Mucosa of stomach (tissue), 1 donor: ENCODE results near the gene SERPINB7.

Experiments used
- H3K27me3 ChIP-seq: one replicate; pipeline ENCODE4 v1.7.0; 2013; ENCODE audit warnings: mild to moderate bottlenecking, low read length; ENCODE audit not compliant: control insufficient read depth, insufficient read depth
- H3K36me3 ChIP-seq: one replicate; pipeline ENCODE4 v1.7.0; 2013; ENCODE audit warnings: low read length; ENCODE audit not compliant: control insufficient read depth, insufficient read depth
- H3K4me1 ChIP-seq: one replicate; pipeline ENCODE4 v1.7.0; 2013; ENCODE audit warnings: mild to moderate bottlenecking, low read length; ENCODE audit not compliant: control insufficient read depth, insufficient read depth
- H3K4me3 ChIP-seq: one replicate; pipeline ENCODE4 v1.7.0; 2013; ENCODE audit warnings: low read length
- H3K9ac ChIP-seq: one replicate; pipeline ENCODE4 v1.7.0; 2013; ENCODE audit warnings: mild to moderate bottlenecking, low read length, moderate library complexity
- H3K9me3 ChIP-seq: one replicate; pipeline ENCODE4 v1.7.0; 2013; ENCODE audit warnings: mild to moderate bottlenecking, low read length, moderate library complexity; ENCODE audit not compliant: control insufficient read depth
- donor health status: Pancreatic carcinoma.

Gene SERPINB7

GRCh38 chr18:63829886-63830285 is 54.7 kb downstream of the SERPINB7 start:
- Histone ChIP-seq H3K9ac (no peak overlapping the region), H3K4me1 (no peaks in the 10 kb centered on the region), H3K36me3 (no peaks in the 10 kb centered on the region), H3K9me3 (no peaks in the 10 kb centered on the region), H3K4me3 (no peak overlapping the region), H3K27me3 (no peaks in the 10 kb centered on the region)

GRCh38 chr18:63831080-63831788 is 56.0 kb downstream of the SERPINB7 start:
- Histone ChIP-seq H3K4me1 (no peaks in the 10 kb centered on the region), H3K27me3 (no peaks in the 10 kb centered on the region), H3K9ac (no peak overlapping the region), H3K36me3 (no peaks in the 10 kb centered on the region), H3K9me3 (no peaks in the 10 kb centered on the region), H3K4me3 (no peak overlapping the region)

GRCh38 chr18:63832470-63832869 is 57.3 kb downstream of the SERPINB7 start:
- Histone ChIP-seq H3K4me3 (no peak overlapping the region), H3K4me1 (no peaks in the 10 kb centered on the region), H3K36me3 (no peaks in the 10 kb centered on the region), H3K9ac (no peak overlapping the region), H3K27me3 (no peaks in the 10 kb centered on the region), H3K9me3 (no peaks in the 10 kb centered on the region)

GRCh38 chr18:63834471-63835113 is 59.4 kb downstream of the SERPINB7 start:
- H3K4me3 ChIP-seq: no peak overlapping the region
- no peaks in the 10 kb centered on the region for H3K4me1 ChIP-seq
- no peak overlapping the region for H3K9ac ChIP-seq
- H3K27me3 ChIP-seq: no peaks in the 10 kb centered on the region
- H3K36me3 ChIP-seq: no peaks in the 10 kb centered on the region
- no peaks in the 10 kb centered on the region for H3K9me3 ChIP-seq

- Histone ChIP-seq H3K4me3 (no peak overlapping the region), H3K27me3 (no peaks in the 10 kb centered on the region), H3K4me1 (no peaks in the 10 kb centered on the region), H3K36me3 (no peaks in the 10 kb centered on the region), H3K9me3 (no peaks in the 10 kb centered on the region), H3K9ac (no peak overlapping the region)
Measured at GRCh38 chr18:63836456-63836855, 61.2 kb downstream of the SERPINB7 start.

GRCh38 chr18:63837590-63837989 is 62.4 kb downstream of the SERPINB7 start:
- no peaks in the 10 kb centered on the region for H3K4me1 ChIP-seq
- no peaks in the 10 kb centered on the region for H3K36me3 ChIP-seq
- H3K4me3 ChIP-seq: no peak overlapping the region
- H3K9ac ChIP-seq: no peak overlapping the region
- no peaks in the 10 kb centered on the region for H3K27me3 ChIP-seq
- H3K9me3 ChIP-seq: no peaks in the 10 kb centered on the region

- Histone ChIP-seq H3K4me3 (no peak overlapping the region), H3K27me3 (no peaks in the 10 kb centered on the region), H3K9ac (no peak overlapping the region), H3K9me3 (no peaks in the 10 kb centered on the region), H3K4me1 (no peaks in the 10 kb centered on the region), H3K36me3 (no peaks in the 10 kb centered on the region)
Measured at GRCh38 chr18:63843008-63843407, 67.8 kb downstream of the SERPINB7 start.

GRCh38 chr18:63844254-63844653 is 69.0 kb downstream of the SERPINB7 start:
- H3K27me3 ChIP-seq: no peaks in the 10 kb centered on the region
- no peaks in the 10 kb centered on the region for H3K9me3 ChIP-seq
- H3K4me1 ChIP-seq: no peaks in the 10 kb centered on the region
- no peak overlapping the region for H3K9ac ChIP-seq
- H3K36me3 ChIP-seq: no peaks in the 10 kb centered on the region
- H3K4me3 ChIP-seq: no peak overlapping the region

- no peak overlapping the region for H3K4me3 ChIP-seq
- H3K27me3 ChIP-seq: no peaks in the 10 kb centered on the region
- H3K36me3 ChIP-seq: no peaks in the 10 kb centered on the region
- H3K9ac ChIP-seq: no peak overlapping the region
- no peaks in the 10 kb centered on the region for H3K9me3 ChIP-seq
- no peaks in the 10 kb centered on the region for H3K4me1 ChIP-seq
Measured at GRCh38 chr18:63848159-63848558, 72.9 kb downstream of the SERPINB7 start.

- H3K27me3 ChIP-seq: no peaks in the 10 kb centered on the region
- no peak overlapping the region for H3K4me3 ChIP-seq
- H3K4me1 ChIP-seq: no peaks in the 10 kb centered on the region
- H3K9ac ChIP-seq: no peak overlapping the region
- H3K36me3 ChIP-seq: no peaks in the 10 kb centered on the region
- no peaks in the 10 kb centered on the region for H3K9me3 ChIP-seq
Measured at GRCh38 chr18:63850020-63850419, 74.8 kb downstream of the SERPINB7 start.

- Histone ChIP-seq H3K4me3 (no peak overlapping the region), H3K4me1 (no peaks in the 10 kb centered on the region), H3K9ac (no peak overlapping the region), H3K27me3 (no peaks in the 10 kb centered on the region), H3K9me3 (no peaks in the 10 kb centered on the region), H3K36me3 (no peaks in the 10 kb centered on the region)
Measured at GRCh38 chr18:63850636-63851035, 75.4 kb downstream of the SERPINB7 start.
